GM12873 (cell line): ENCODE data around the gene DIDO1.

ENCODE experiments used
- CTCF ChIP-seq: IDR thresholded peaks from 2 replicates; pipeline ENCODE4 v1.5.1; 2012; ENCODE audit warnings: low read depth, mild to moderate bottlenecking, moderate library complexity, low read length, control low read depth; ENCODE audit not compliant: insufficient read depth; ENCODE audit errors: missing control alignments

DIDO1 gene

GRCh38 chr20:62966212-62967148, 40.2 kb upstream of the DIDO1 start:
- no peak for TF ChIP-seq CTCF

- no peak for TF ChIP-seq CTCF
Measured at GRCh38 chr20:62965363-62965771, 39.1 kb upstream of the DIDO1 start.

- TF ChIP-seq CTCF: no peak
Measured at GRCh38 chr20:62964700-62965099, 38.4 kb upstream of the DIDO1 start.

GRCh38 chr20:62963614-62964397, 37.5 kb upstream of the DIDO1 start:
- no peak for TF ChIP-seq CTCF

GRCh38 chr20:62962891-62963613, 36.7 kb upstream of the DIDO1 start:
- no peak for TF ChIP-seq CTCF

- TF ChIP-seq CTCF: no peak
Measured at GRCh38 chr20:62962221-62962879, 36.0 kb upstream of the DIDO1 start.

GRCh38 chr20:62961799-62962198, 35.5 kb upstream of the DIDO1 start:
- no peak for TF ChIP-seq CTCF
